ENCODE data around the gene ODAPH.

GRCh38 chr4:75598390-75598789 is 42.5 kb downstream of the ODAPH start:
- TF ChIP-seq CTCF (IDR thresholded peaks at IDR 0.05) (no peak), POLR2A (IDR thresholded peaks at IDR 0.05) (no peak)

All from transverse colon (tissue), 3 donors.